ENCODE results near the gene OTULINL.

OTULINL gene

DNA sequence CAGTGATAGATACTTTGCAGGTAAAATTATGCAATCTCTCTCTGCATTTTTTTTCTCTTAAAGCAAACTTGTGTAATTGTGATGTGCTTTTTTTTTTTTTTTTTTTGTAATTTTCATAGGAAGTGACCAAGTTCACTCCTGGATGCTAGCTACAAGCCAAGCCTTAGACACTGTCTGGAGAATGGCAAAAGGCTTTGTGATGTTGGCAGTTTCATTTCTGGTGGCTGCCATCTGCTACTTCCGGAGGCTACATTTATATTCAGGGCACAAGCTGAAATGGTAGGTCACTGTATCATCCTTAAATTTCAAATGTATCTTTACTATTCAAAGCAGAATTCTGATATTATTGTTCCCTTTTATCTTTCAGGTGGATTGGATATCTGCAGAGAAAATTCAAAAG lies 19.3 kb downstream of the OTULINL start:
- DNase-seq (ENCODE audit: low read depth, low spot score): no peak

DNA sequence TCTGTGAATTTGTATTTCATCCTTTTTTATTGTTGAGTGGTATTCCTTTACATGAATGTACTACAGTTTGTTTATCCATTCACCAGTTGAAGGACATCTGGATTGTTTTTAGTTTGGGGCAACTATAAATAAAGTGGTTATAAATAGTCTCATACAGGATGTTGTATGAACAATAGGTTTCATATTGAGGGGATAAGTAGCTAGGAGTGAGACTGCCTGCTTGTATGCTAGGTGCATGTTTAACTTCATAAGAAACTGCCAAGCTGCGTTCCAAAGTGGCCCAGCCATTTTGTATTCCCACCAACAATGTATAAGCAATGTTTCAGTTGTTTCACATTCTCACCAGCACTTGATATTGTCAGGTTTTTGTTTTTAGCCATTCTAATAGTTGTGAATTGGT lies 21.5 kb downstream of the OTULINL start:
- DNase-seq (ENCODE audit: low read depth, low spot score): no peak

DNA sequence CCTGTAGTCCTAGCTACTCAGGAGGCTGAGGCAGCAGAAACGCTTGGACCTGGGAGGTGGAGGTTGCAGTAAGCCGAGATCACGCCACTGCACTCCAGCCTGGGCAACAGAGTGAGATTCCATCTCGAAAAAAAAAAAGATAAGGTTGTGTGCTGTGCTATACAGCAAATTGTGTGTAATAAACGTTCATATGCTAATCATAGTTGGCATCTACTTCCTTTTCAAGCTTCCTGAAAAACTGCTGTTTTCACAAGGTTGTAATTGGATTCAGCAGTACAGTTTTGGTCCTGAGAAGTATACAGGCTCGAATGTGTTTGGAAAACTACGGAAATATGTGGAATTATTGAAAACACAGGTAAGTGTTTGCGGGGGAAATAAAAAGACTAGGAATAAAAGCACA lies 25.5 kb downstream of the OTULINL start:
- DNase-seq (ENCODE audit: low read depth, low spot score): no peak

DNA sequence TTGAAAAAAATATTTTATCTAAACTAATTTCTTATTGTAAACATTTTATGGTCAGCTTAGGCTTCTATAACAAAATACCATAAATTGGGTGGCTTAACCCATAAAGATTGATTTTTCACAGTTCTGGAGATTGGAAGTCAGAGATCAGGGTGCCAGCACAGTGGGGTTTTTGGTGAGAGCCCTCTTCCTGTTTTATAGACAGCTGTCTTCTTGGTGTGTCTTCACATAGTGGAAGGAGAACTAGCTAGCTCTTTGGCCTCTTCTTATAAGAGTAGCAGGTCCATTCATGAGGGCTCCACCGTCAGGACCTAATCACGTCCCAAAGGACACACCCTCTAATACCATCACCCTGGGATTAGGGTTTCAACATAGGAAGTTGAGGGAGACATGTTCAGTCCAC lies 26.6 kb downstream of the OTULINL start:
- DNase-seq (ENCODE audit: low read depth, low spot score): no peak

DNA sequence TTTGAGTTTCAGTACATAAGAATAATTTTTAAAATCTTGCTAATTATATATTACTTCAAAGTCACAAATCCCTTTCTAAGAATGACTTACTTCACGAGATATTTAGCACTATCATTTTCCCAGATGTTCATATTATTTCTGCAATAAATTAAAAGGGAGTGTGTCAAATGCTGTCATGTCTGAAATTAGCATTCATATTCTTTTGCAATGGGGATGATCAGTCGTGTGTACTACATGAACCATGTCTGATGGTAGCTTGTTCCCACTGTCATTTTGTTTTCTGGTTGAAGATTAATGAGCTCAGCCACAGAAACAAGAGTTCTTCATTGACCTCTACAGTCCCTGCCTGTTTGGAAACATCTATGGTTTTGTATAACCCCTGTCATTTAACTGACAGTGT lies 30.1 kb downstream of the OTULINL start:
- DNase-seq (ENCODE audit: low read depth, low spot score): no peak

DNA sequence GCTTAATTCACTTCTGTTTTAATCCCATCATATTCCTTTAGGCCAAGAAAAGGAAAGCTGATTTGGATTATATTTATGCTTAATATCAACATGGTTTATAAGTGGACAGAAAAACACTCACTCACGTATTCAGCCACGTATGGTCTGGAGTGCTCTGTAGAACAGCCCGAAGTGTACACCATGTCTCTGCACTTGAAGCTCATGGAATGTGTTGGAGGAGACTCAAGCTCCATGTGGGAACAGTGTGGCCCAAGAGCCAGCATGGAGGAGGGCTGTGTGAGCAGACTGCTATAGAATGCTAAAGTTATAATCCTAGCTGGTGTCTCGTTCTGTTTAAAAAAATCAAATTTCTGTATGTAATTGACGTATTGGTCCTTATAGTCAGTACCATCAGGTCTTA lies 32.9 kb downstream of the OTULINL start:
- no peak for DNase-seq (ENCODE audit: low read depth, low spot score)

DNA sequence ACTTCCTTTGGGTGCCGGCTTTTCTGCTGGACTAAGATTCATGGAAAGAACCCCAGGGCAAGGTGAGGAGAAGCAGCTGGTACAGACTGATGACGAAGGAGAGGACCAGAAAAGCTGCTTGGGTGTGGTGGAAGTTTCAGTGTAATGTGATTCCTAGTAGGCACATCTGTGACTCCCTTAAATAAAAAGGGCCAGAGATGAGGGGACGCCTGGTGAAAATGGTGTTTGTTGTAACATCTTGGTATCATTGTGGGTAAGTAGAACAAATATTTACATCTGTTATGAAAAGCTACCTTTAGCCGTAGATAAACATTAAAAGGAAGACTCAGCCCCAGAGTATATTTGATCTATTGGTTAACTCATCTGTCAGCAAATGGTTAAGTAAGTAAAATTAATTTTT lies 33.8 kb downstream of the OTULINL start:
- DNase-seq (ENCODE audit: low read depth, low spot score): no peak

DNA sequence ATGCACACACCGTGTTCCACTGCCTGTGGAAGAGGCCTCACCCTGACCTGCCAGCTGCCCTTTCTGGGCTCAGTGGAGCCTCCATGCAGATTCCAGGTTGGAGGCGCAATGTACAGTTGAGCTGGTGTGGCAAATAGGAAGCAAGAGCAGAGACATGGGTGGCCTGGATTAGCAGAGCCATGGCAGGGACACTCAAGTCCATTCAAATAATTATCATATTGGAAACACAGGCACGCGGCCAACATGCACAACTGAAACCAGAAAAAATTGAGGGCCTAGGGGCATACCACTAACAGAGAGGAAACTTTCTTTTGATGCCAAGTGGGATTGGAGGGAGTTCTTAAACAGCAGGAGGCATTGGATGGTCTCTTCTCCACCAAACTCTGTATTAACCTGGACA lies 35.8 kb downstream of the OTULINL start:
- no peak for DNase-seq (ENCODE audit: low read depth, low spot score)

DNA sequence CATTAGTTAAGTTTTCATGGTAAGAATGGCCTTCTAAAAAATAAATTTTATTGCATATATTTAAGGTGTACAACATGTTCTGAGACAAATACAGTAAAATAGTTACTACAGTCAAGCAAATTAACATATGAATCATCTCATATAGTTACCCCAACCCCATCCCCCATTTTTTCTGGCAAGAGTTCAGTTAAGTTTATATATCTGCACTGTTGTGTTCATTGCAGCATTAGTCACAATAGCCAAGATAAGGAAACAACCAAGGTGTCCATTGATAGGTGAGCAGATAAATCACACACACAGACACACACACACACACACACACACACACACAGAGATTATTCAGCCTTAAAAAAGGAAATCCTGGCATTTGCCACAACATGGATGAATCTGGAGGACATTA lies 45.7 kb downstream of the OTULINL start:
- DNase-seq (ENCODE audit: low read depth, low spot score): no peak

DNA sequence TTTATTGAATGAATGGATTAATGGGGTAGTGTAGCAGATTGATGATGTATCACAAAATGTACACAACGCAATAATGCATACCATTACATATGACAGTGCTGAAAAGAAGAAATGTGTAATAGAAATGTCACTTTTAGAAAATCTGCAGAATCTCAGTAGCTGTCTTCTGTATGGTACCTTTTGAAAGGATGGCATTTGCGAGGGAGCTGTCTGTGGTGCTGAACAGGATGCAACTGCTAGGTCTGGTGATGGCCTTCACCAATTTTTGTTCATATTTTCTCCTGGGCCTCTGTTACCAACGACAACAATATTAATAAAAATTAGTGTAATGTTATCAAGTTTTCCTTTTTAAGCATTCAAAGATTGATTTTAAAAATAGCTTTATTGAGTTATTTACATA lies 46.8 kb downstream of the OTULINL start:
- DNase-seq (ENCODE audit: low read depth, low spot score): peak; percentile 80

DNA sequence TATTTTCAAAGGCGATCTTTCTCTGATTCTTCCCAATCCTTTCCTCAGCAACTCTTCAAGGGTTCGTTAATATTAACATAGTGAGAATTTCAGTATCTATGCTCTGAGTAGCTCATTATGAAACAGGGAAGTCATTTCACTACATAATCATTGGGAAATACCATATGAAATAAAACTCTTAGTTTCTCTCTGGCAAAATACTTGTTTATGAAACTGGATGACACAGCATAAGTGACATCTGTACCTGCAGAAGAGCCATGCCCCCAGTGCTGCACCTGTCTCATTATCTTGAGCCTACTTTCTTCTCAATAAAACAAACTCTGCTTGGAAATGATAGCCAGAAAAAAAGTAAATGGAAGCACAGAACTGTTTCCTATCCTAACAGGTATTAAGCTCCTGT lies 49.1 kb downstream of the OTULINL start:
- DNase-seq (ENCODE audit: low read depth, low spot score): no peak

DNA sequence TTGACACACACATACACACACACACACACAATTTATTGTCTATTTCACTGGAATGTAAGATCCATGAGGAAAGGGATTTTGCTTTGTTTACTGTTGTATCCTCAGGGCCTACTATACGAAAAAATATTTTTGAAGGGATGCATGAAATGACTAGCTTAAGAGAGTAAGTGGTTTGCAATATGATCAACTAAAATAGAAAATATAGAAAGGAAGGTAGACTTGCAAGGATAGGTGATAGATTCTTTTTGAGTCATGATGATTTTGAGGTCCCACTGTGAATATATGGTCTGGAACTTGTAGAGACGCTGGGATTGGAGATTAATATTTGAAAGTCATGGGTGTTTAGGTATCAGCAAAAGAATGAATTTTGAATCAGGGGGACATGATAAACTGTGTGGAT lies 54.1 kb downstream of the OTULINL start:
- DNase-seq (ENCODE audit: low read depth, low spot score): no peak

DNA sequence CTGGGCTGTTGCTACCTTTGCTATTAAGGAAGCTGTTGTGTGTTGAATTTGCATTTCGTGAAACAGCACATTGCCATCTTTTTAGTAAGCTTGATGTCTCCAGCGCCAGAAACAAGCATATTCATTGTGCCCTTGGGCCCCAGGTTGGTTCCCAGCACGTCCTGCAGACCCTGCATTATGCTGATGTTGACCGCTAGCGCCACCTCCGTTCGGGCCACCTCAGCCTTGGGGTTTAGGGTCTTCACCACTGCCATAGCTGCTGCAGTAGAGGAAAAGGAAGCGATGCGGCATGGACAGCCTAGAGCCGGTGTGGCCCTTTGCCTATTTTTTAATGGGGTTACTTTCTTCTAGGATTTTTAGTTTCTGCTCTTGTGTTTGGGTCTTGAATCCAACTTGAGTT lies 59.2 kb downstream of the OTULINL start:
- DNase-seq (ENCODE audit: low read depth, low spot score): no peak

DNA sequence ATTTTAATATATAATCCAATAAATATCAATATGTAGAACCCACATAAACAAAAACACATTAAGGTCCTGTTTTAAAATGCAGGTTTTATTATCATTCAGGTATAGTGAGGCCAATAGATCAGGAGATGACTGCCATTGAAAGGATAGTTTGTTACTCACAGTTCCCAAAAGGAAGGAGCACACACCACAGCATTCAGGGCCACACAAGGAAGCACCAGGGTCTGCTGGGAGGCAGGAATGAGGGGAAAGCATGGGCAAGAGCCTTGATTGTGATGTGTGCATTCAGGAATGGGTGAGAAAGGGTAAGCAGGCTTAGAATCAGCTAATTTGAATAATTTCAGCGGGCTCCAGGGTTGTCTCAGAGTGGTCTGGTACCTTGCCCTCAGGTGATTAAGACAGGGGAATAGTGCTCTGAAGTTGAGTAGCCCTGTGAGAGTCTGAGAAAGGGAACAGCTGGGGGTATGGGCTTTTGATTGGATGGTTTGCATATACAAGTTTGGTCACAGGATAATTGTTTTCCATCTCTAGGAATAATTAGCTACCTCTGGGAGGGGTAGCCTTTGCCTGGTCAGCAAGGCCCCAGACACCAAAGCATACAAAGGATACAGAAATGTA lies 63.1 kb downstream of the OTULINL start:
- no peak for DNase-seq (ENCODE audit: low read depth, low spot score)

DNA sequence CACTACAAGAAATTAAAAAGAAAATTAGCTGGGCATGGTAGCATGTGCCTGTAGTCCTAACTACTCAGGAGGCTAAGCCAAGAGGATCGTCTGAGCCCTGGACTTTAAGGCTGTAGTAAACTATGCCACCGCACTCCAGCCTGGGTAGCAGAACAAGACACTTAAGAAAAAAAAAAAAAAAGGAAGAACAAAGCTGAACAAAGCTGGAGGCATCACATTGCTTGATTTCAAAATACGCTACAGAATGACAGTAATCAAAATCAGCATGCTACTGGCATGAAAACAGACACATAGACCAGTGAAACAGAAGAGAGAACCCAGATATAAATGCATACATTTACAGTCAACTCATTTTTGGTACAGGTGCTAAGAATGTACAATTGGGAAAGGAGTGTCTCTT lies 68.5 kb downstream of the OTULINL start:
- no peak for DNase-seq (ENCODE audit: low read depth, low spot score)

DNA sequence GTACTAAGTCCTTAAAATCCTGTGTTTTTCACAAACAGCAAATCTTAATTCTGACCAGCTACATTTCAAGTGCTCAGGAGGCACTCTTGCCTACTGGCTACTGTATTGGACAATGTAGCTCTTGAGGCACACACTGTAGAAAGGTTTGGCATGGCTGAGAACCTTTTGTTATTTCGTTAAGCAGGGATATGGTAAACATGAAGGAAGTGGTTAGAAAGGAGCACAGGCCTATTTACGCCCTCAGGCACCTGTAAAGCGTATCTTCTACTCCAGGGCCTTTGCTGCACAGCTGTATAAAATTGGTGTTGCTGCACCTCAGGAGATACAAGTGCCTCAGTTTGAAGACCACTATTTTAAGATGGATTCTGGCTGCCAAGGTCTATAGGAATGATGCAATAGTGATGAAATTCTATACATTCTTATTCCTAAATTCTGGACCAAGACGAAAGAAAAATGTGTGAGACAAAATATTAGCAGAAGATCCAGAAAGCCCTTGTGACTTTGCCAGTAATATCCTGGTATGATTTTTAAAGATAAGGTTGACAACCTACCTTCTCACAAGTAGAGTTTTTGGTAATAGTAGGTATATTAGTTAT lies 73.7 kb downstream of the OTULINL start:
- no peak for DNase-seq (ENCODE audit: low read depth, low spot score)

DNA sequence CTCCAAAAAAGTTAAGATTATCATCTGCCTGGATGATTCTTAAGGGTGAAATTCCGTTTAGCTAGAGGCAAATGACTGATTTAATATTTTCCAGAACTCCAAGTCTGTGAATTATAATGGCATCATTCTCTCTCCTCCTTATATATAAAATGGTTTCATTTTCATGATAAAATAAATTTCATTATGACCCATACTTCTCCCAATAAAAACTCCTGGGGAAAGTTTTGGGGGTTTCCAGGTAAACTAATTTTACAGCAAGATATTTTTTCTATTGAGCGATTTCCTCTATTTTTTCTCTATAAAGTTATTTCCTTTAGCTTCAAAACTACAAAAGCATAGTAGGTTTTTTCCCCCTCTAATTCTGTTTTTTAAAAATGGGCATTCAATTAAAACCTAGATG lies 75.3 kb downstream of the OTULINL start:
- DNase-seq (ENCODE audit: low read depth, low spot score): no peak

DNA sequence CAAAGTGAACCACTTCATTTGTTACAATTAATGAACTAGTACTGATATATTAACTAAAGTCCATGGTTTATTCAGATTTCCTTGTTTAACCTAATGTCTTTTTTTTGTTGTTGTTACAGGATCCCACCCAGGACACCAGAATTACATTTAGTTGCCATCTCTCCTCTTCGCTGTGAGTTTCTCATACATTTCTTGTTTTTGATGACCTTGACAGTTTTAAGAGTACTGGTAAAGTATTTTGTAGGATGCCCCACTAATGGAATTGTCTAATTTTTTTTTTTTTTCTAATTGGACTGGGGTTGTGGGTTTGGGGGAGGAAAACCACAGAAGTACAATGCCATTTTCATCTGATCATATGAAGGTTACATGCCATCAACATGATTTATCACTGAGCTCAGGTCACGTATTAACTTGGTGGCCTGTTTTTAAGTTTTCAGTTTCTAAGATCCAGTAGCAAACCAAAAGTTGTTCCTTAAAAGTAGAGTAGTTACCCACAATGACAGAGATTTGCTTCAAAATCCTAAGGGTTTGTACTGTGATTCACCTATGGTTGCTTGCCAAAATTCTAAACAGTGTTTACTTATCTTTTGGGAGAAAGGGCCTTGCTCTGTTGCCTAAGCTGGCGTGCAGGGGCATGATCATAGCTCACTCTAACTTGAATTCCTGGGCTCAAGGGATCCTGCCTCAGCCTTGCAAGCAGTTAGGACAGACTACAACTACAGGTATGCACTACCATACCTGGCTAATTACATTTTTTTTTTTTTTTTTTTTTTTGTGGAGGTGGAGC lies 78.4 kb downstream of the OTULINL start:
- peak; percentile 36 for DNase-seq (ENCODE audit: low read depth, low spot score)

DNA sequence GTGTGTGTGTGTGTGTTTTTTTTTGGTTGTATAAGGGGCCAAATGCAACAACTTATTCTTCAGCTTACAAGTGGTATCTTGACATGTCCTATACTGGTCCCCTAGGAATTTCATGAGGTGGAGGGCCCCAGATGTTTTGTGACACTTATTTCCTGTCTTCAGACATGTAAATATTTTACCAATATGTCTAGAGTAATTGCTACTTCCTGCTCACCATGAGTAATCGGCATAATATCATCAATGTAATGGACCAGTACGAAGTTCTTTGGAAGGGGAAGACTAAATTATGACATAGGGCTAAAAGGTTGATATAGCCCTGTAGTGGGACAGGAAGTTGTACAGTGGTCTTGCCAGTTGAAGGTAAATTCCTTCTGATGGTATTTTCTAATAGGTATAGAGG lies 79.2 kb downstream of the OTULINL start:
- no peak for DNase-seq (ENCODE audit: low read depth, low spot score)
